ENCODE results near the gene FAIM2. TPM values are rescaled to one million over a fixed set of nuclear protein-coding genes. Genes with fewer than 3 reads are reported as not detected.
A peak's percentile ranks its signal among the peaks of the same experiment; 100 is the strongest.

The FAIM2 gene
- total and polyA plus RNA-seq, 10 of the 15 experiments (the other 5 are each of a cell fraction or from before 2014, with no cell fraction given) = not detected

DNA sequence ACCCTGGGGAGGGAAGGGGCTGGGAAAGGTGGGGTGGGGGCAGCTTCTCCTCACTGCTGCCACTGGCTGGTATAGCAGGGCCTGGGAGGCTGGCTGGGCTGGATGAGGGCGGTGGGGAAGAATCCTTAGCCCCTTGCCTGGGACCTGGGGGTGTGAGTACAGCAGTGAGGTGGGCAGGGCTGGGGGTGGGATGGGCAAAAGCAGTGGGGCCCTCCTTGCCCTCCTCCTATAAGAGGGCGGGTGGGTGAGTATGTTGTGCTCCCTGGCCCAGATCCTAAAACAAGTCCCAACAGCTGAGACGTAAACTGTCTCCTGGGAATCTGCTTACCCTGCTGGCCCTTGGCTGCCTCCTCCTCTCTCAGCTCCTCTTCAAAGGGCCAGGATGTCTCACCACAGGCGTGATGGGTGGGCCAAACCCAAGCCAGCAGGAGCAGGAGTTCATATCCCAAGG is 77.7 kb downstream of the FAIM2 start (continued):
- TF ChIP-seq BCL3 (IDR thresholded peaks at IDR 0.05; ENCODE audit: borderline replicate concordance, insufficient read depth, low read depth, low read length, poor library complexity, severe bottlenecking) (no peak), ZSCAN29 (IDR thresholded peaks at IDR 0.05) (no peak), TARDBP (IDR thresholded peaks at IDR 0.05; ENCODE audit: borderline replicate concordance) (no peak), HDAC6 (IDR thresholded peaks at IDR 0.05; ENCODE audit: unreplicated experiment) (no peak), CTCF (IDR thresholded peaks at IDR 0.05 in 2 of 3, conservative IDR thresholded peaks at IDR 0.05 in 1 of 3; ENCODE audit: control insufficient read depth in 2 of 3, extremely low read depth in 1 of 3, insufficient read depth in 1 of 3, low read depth in 3 of 3, low read length in 3 of 3) (no peak)

- SMC1A ChIA-PET (ENCODE audit: uncharacterized antibody, unreplicated experiment) = interaction anchor here (0.8 to 5.3 kb wide), 4 partner anchors 10 to 1141 kb away, joined by 3 to 32 read pairs (median 5); no protein-coding TSS in a partner anchor
Observed at GRCh38 chr12:49825360-49825970, 78.2 kb downstream of the FAIM2 start.

More at GRCh38 chr12:49825360-49825970, 78.2 kb downstream of the FAIM2 start:
- Histone ChIP-seq H2AFZ (ENCODE audit: control insufficient read depth, low read depth, low read length) (no peak overlapping the region), H3K9me3 (replicated peaks; ENCODE audit: control insufficient read depth, insufficient read depth, low read length) (no peaks in the 10 kb centered on the region), H3K9ac (ENCODE audit: control insufficient read depth, insufficient read depth, low read length) (no peak overlapping the region), H3K27ac (ENCODE audit: control insufficient read depth, insufficient read depth) (no peak overlapping the region), H3K27me3 (replicated peaks in 1 of 2; ENCODE audit: control insufficient read depth in 2 of 2, insufficient read depth in 2 of 2, low read length in 1 of 2) (no peaks in the 10 kb centered on the region), H4K20me1 (ENCODE audit: control insufficient read depth, insufficient read depth) (0 out of 2 replicates have a peak, but pooled peaks cover 3% of the 10 kb centered on the region), H3K36me3 (ENCODE audit: control insufficient read depth in 2 of 2, insufficient read depth in 2 of 2, low read length in 1 of 2) (no peaks in the 10 kb centered on the region; a peak in 1 of 4 replicates), H3K4me3 (no peak overlapping the region), H3K4me1 (ENCODE audit: control insufficient read depth, insufficient read depth, low read length) (peaks cover 39% of the 10 kb centered on the region), H3K79me2 (ENCODE audit: control insufficient read depth, insufficient read depth, low read length) (peaks cover 25% of the 10 kb centered on the region), H3K4me2 (ENCODE audit: control insufficient read depth, insufficient read depth) (peak overlapping the region; percentile 66)
- POLR2A ChIA-PET = interaction anchor here (0.5 to 1.7 kb wide), 3 partner anchors 13 to 84 kb away, joined by 3 to 5 read pairs (median 5); no protein-coding TSS in a partner anchor
- TF ChIP-seq BMI1 (IDR thresholded peaks at IDR 0.05; ENCODE audit: borderline replicate concordance) (no peak), ZNF592 (IDR thresholded peaks at IDR 0.05) (no peak), RFX5 (IDR thresholded peaks at IDR 0.05; ENCODE audit: low read depth, low read length) (peak; percentile 82)
- in situ Hi-C loops (cut with MboI) (no loop called here), intact Hi-C loops (cut with micrococcal nuclease; ENCODE audit: unreplicated experiment) (no loop called here)
- 58% methylated on average over 5 of the region's 5 CpGs for WGBS (ENCODE audit: insufficient coverage, insufficient replicate concordance, low lambda C conversion rate, missing lambda C conversion rate)
- CTCF ChIA-PET = interaction anchor here (0.5 to 7.7 kb wide), 4 partner anchors 14 to 354 kb away, joined by 3 to 61 read pairs (median 12); no protein-coding TSS in a partner anchor
- RAD21 ChIA-PET (ENCODE audit: unreplicated experiment) = no interaction called here
- BruUV-seq (replicated peaks) = no TSS peak
- no peak for DNase-seq (ENCODE audit: low read depth, low spot score)
- FAIRE-seq = no peak
- ATAC-seq = no peak

Measured in GM12878 (cell line).